Endodermal cell (in vitro differentiated cells): ENCODE measurements around the gene TTLL10. TPM values are rescaled to one million over a fixed set of nuclear protein-coding genes. Genes with fewer than 3 reads are reported as not detected.

ENCODE experiments used
- DNase-seq: peaks from one replicate; pipeline ENCODE4 v3.0.0-alpha.2; 2017
- H3K27ac ChIP-seq: 2 replicates; pipeline ENCODE4 v1.5.1; 2013; ENCODE audit warnings: mild to moderate bottlenecking, low read depth, low read length, moderate library complexity
- H3K27me3 ChIP-seq: 2 replicates; pipeline ENCODE4 v1.6.1; 2013; ENCODE audit warnings: mild to moderate bottlenecking, low read length, moderate library complexity; ENCODE audit not compliant: insufficient read depth, control insufficient read depth, poor library complexity, severe bottlenecking
- H3K36me3 ChIP-seq: 2 replicates; pipeline ENCODE4 v1.7.0; 2013; ENCODE audit warnings: mild to moderate bottlenecking, low read length, moderate library complexity; ENCODE audit not compliant: control insufficient read depth, insufficient read depth
- H3K4me1 ChIP-seq: one replicate; pipeline ENCODE4 v1.7.0; 2013; ENCODE audit warnings: low read length; ENCODE audit not compliant: control insufficient read depth, insufficient read depth
- H3K4me3 ChIP-seq: 2 replicates; pipeline ENCODE4 v1.5.1; 2013; ENCODE audit warnings: mild to moderate bottlenecking, low read length, moderate library complexity
- H3K9ac ChIP-seq: 2 replicates; pipeline ENCODE4 v1.6.1; 2013; ENCODE audit warnings: mild to moderate bottlenecking, low read length, moderate library complexity; ENCODE audit not compliant: poor library complexity, severe bottlenecking; ENCODE audit errors: extremely low read depth
- H3K9me3 ChIP-seq: 2 replicates; pipeline ENCODE4 v1.6.1; 2013; ENCODE audit warnings: mild to moderate bottlenecking, low read length, moderate library complexity; ENCODE audit not compliant: control insufficient read depth
- H3K27ac Mint-ChIP-seq: 2 replicates; pipeline ENCODE4 v1.8.0; 2020; ENCODE audit warnings: mixed read lengths
- H3K27me3 Mint-ChIP-seq: 2 replicates; pipeline ENCODE4 v1.8.0; 2021; ENCODE audit warnings: mild to moderate bottlenecking, mixed read lengths; ENCODE audit not compliant: insufficient read depth
- H3K36me3 Mint-ChIP-seq: 2 replicates; pipeline ENCODE4 v1.8.0; 2020; ENCODE audit warnings: low read depth, mixed read lengths
- H3K4me1 Mint-ChIP-seq: 2 replicates; pipeline ENCODE4 v1.8.0; 2020; ENCODE audit warnings: mixed read lengths
- H3K4me3 Mint-ChIP-seq: 2 replicates; pipeline ENCODE4 v1.8.0; 2020; ENCODE audit warnings: mild to moderate bottlenecking, moderate library complexity, mixed read lengths
- H3K9me3 Mint-ChIP-seq: 2 replicates; pipeline ENCODE4 v1.8.0; 2020; ENCODE audit warnings: mild to moderate bottlenecking, mixed read lengths
- CTCF ChIP-seq: fragments of 200-600 bp; sonication (generic); conservative IDR thresholded peaks from 2 replicates; pipeline ENCODE4 v1.5.0; 2021; ENCODE audit warnings: antibody characterized with exemption, mild to moderate bottlenecking
- WGBS, 2 experiments: methylation state at CpG; one replicate each; pipeline versions ENCODE4 v1.1.5 to v1.1.7; 2013; ENCODE audit warnings: missing lambda C conversion rate in 2 of 2, mixed read lengths in 1 of 2; ENCODE audit not compliant: insufficient coverage in 1 of 2, insufficient read length in 1 of 2; 5-methylcytosine and 5-hydroxymethylcytosine counted together
- total RNA-seq, 2 donors: library from RNA; stranded (reverse); fragmentation: NEBNext Ultra II Directional in 1 of 2; extraction: Animal tissue kit (Norgen Biotek cat#: 25700) in 1 of 2; gene quantifications; 2 replicates in 1 of 2; 3 replicates in 1 of 2; pipeline ENCODE4 v1.2.1, GENCODE V29; 2021

Gene TTLL10
- total RNA-seq, 2 donors from 2014 or later: 0.93 to 1.2 TPM

- H3K27me3 ChIP-seq: no peaks in the 10 kb centered on the region
- Mint-ChIP-seq H3K4me1 (no peaks in the 10 kb centered on the region), H3K4me3 (no peak overlapping the region), H3K36me3 (no peaks in the 10 kb centered on the region), H3K9me3 (peaks cover 12% of the 10 kb centered on the region), H3K27ac (no peak overlapping the region), H3K27me3 (peaks cover 11% of the 10 kb centered on the region)
- peaks cover 10% of the 10 kb centered on the region for H3K9me3 ChIP-seq
- 89 to 93% methylated on average over 8 to 13 of the region's 13 CpGs for WGBS, 2 experiments
- H3K9ac ChIP-seq: no peak overlapping the region
- no peak overlapping the region for H3K4me3 ChIP-seq
- H3K36me3 ChIP-seq: no peaks in the 10 kb centered on the region
- no peak overlapping the region for H3K27ac ChIP-seq
- TF ChIP-seq CTCF: no peak
- DNase-seq: no peak
- no peaks in the 10 kb centered on the region for H3K4me1 ChIP-seq
Observed at GRCh38 chr1:1148061-1148460, 25.6 kb upstream of the TTLL10 start.

GRCh38 chr1:1148569-1148968, 25.1 kb upstream of the TTLL10 start:
- no peak for DNase-seq
- no peaks in the 10 kb centered on the region for H3K27me3 ChIP-seq
- H3K36me3 ChIP-seq: no peaks in the 10 kb centered on the region
- 81 to 91% methylated on average over 15 to 24 of the region's 24 CpGs for WGBS, 2 experiments
- Mint-ChIP-seq H3K36me3 (no peaks in the 10 kb centered on the region), H3K27me3 (peaks cover 15% of the 10 kb centered on the region), H3K9me3 (peaks cover 18% of the 10 kb centered on the region), H3K27ac (no peak overlapping the region), H3K4me3 (no peak overlapping the region), H3K4me1 (no peaks in the 10 kb centered on the region)
- H3K4me1 ChIP-seq: no peaks in the 10 kb centered on the region
- TF ChIP-seq CTCF: no peak
- no peak overlapping the region for H3K27ac ChIP-seq
- H3K9me3 ChIP-seq: peaks cover 13% of the 10 kb centered on the region
- no peak overlapping the region for H3K9ac ChIP-seq
- H3K4me3 ChIP-seq: no peak overlapping the region

DNA sequence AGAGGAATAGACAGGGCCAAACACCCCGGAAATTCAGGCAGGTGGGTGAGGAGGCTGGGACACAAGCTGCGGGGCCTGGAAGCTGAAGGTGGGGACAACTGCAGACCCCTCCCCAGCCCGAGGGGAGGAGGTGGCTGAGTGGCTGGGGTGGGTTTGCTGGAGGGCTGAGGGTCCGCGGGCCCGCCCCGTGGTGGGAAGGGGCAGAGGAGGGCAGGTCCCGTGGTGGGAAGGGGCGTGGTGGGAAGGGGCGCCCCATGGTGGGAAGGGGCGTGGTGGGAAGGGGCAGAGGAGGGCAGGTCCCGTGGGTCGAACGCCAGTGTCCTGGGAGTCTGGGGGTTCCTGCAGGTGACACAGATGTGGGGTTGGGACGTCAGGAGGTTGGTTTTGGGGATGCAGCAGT, 24.3 kb upstream of the TTLL10 start:
- no peak overlapping the region for H3K27ac Mint-ChIP-seq
- Histone ChIP-seq H3K36me3 (no peaks in the 10 kb centered on the region), H3K27me3 (no peaks in the 10 kb centered on the region), H3K9me3 (peaks cover 13% of the 10 kb centered on the region), H3K4me1 (no peaks in the 10 kb centered on the region), H3K9ac (no peak overlapping the region), H3K4me3 (no peak overlapping the region), H3K27ac (no peak overlapping the region)
- no peak for TF ChIP-seq CTCF
- peaks cover 22% of the 10 kb centered on the region for H3K9me3 Mint-ChIP-seq
- no peak for DNase-seq
- no peak overlapping the region for H3K4me3 Mint-ChIP-seq
- H3K36me3 Mint-ChIP-seq: no peaks in the 10 kb centered on the region
- WGBS, 2 experiments: 84 to 96% methylated on average over 7 to 15 of the region's 15 CpGs
- H3K27me3 Mint-ChIP-seq: peaks cover 15% of the 10 kb centered on the region
- no peaks in the 10 kb centered on the region for H3K4me1 Mint-ChIP-seq
